ENCODE measurements around the gene DDX3X.

DNA sequence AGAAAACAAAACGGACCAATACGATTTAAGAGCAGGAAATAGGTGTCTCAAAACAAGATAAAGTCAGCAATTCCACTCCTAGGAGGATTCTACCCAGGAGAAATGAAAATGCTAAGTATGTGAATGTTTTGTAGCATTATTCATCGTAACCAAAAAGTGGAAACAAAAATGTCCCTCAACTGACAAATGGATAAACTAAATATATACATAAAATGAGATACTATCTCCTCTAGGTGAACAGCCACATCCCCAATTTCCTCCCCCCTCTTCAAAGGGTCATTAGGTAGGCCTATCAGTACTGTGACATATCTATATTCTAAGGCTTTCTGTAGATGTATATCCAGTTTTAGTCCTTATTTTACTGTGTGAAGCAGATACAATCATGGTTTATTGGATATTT is 18.0 kb downstream of the DDX3X start:
- TF ChIP-seq POLR2AphosphoS5 (IDR thresholded peaks at IDR 0.05; ENCODE audit: low read depth, low read length) = no peak
- TF ChIP-seq, protein P1, sequence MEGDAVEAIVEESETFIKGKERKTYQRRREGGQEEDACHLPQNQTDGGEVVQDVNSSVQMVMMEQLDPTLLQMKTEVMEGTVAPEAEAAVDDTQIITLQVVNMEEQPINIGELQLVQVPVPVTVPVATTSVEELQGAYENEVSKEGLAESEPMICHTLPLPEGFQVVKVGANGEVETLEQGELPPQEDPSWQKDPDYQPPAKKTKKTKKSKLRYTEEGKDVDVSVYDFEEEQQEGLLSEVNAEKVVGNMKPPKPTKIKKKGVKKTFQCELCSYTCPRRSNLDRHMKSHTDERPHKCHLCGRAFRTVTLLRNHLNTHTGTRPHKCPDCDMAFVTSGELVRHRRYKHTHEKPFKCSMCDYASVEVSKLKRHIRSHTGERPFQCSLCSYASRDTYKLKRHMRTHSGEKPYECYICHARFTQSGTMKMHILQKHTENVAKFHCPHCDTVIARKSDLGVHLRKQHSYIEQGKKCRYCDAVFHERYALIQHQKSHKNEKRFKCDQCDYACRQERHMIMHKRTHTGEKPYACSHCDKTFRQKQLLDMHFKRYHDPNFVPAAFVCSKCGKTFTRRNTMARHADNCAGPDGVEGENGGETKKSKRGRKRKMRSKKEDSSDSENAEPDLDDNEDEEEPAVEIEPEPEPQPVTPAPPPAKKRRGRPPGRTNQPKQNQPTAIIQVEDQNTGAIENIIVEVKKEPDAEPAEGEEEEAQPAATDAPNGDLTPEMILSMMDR (IDR thresholded peaks at IDR 0.05) = no peak
- TF ChIP-seq SIN3A (IDR thresholded peaks at IDR 0.05; ENCODE audit: borderline replicate concordance, insufficient read depth, low read depth, low read length) = no peak

All from Panc1 (cell line).